Stimulated activated naive CD4-positive, alpha-beta T cell (primary cell): ENCODE results near the gene ARID3B.
"Not testable (repeated sequence)": the region's sequence is repeated elsewhere in the genome, so short reads cannot be mapped to it uniquely, and the experiment has no call there.

Experiments
- DNase-seq, 6 experiments: peaks; one replicate each; lab custom pipeline; 2025; lab: John Stamatoyannopoulos, UW

The ARID3B gene

DNA sequence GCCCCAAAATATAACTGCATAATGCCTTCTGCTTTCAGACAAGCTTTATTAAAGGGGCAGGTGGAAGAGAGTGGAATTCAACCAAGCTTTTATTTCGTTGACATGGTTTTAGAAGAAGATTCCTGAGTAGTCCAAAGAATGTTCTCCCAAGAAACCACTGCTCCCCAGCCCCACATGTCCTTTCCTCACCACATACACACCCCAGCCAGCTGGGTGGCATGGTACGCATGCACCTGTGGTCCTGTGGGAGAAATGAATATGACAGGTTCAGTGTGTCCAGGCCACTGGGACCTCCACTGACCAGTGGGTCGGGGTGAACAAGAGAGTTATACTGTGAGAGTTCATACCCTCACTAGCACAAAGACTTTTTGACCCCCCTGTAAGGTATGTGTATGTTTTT lies 30.2 kb downstream of the ARID3B start:
- no peak for DNase-seq

DNA sequence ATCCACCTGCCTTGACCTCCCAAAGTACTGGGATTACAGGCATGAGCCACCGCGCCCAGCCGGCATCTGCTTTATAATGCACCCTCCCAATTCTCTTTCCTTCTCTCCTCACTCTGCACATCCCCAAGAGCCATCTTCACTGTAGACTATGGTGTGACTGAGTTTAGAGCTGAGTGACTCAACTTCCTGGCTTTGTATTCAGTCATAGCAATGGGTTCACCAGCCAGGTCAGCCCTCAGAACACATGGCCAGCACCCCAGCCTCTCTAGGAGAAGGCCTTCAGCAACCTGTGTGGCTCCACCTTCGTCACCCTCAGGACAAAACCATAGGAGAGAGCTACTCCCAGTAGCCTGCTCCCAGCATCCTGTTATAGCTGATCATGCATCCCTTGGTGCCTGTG lies 33.0 kb downstream of the ARID3B start:
- no peak for DNase-seq

DNA sequence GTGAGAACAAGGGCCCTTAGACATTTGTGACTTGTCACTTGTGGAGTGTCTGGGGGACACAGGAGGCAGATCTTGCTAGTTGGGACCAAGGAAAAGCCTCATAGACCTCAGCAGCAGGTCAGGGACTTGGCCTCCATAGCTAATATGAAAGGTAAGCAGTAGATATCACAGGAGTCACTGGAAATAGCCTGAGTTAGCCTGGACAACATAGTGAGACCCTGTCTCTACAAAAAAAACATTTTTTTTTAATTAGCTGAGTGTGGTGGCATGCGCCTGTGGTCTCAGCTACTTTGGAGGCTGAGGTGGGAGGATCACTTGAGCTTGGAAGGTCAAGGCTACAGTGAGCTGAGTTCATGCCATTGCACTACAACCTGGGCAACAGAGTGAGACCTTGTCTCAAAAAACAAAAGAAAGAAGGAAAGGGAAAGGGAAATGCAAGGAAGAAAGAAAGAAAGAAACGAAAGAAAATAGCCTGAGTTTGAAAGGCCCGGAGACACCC lies 37.5 kb downstream of the ARID3B start:
- no peak for DNase-seq

GRCh38 chr15:74579001-74579400 lies 38.0 kb downstream of the ARID3B start:
- no peak for DNase-seq

GRCh38 chr15:74580538-74581350 lies 39.7 kb downstream of the ARID3B start:
- no peak for DNase-seq

GRCh38 chr15:74584204-74584603 lies 43.2 kb downstream of the ARID3B start:
- DNase-seq = no peak

DNA sequence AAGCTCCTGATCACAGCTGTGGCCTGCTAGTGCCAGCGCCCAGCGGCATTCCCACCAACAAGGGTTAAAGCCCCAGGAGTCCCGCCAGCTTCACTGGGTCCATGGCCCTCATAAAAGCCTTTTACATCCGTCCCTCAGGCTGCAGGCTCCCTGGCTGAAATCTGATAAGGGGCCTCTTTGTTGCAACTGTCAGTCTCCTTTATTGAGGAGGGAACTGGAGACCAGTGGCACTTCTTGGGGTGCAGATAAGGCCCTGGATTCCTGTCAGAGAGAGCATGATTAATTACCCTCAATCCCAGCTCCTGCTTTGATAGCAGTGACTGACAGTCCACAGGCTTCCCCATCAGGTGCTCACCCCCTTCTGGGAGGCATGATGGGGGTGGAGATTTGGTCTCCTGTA lies 43.8 kb downstream of the ARID3B start:
- no peak for DNase-seq

GRCh38 chr15:74585191-74585590 lies 44.2 kb downstream of the ARID3B start:
- no peak for DNase-seq

DNA sequence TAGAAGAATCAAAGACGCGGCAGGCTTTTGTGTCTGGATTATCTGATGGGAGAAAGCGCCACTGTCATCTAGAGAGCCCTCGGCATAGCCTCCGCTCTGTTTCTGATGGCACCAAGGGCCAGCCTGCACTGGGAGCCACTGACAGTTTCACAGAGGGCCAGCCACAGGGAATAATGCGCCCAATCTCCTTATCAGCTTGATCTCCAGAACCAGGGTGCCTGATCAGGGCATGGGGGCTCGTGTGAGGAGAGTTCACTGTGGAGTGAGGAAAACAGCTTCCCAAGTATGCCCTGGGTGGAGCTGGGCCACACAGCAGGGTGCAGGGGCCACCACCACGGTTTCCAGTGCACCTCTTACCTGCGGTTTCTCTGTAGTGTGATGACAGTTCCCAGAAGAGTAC lies 44.8 kb downstream of the ARID3B start:
- DNase-seq = no peak

DNA sequence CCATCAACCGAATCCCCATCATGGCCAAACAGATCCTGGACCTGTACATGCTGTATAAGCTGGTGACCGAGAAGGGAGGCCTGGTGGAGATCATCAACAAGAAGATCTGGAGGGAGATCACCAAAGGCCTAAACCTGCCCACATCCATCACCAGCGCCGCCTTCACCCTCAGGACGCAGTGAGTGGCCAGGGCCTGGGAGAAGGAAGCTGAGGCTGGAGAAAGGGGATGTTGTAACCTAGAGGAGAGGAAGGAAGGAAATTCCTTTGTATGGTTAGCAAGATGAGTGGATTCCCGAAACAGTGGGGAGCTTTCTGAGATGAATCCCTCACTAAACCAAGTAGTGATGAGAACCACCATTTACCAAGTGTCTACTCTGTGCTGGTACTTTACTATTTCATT lies 48.8 kb downstream of the ARID3B start:
- DNase-seq = no peak

DNA sequence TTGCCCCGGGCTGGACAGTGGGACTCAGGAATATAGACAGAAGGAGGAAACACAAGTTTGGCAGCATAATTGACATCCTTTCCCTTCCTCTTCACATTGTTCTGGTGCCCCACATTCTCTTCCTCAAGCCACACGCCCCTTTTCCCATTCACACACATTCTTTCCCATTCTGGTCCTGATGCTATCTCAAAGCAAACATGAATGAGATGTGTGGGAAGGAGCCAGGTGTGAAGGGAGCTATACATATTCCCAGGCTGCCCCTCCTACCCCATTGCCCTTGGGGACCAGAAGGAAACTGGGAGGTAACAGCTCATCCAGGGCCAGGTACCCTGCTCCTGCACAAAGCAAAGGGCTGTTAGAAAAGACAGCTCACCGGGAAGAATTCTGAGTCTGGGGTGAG lies 51.2 kb downstream of the ARID3B start:
- no peak for DNase-seq

DNA sequence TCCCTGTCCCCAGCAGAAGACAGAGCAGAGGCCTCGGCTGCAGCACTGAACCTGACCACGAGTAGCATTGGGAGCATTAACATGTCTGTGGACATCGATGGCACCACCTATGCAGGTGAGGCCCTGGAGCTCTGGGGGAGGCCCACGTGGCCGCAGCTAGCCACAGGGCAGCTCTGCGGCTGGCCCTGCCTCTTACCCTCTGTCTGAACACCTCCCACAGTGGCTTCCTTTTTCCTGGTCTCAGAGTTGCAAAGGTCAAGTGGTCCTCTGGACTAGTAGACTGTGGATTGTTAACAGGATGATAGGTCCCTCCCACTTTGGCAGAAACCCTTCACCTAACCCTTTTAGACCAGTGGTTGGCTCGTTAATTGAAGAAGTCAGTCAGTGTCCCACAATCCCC lies 52.1 kb downstream of the ARID3B start:
- DNase-seq = no peak

DNA sequence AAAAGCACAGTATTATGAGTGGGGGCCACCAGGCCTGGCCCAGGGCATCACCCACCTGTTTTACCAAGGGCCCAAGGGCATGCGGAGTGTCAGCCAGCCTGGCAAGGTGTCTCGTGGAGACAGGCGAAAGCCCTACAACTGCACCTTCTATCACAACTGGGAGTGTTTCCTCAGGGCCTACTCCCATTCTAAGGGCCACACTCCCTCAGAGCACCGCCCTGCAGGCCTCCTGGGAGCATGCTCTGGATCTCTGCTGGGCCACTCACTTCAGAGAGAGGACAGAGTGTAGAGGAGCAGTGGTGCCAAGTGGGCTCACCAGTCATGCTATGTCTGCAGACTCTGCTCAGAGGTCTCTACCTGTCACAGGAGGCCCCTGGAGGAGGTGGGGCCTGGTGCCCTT lies 53.4 kb downstream of the ARID3B start:
- no peak for DNase-seq

GRCh38 chr15:74595271-74595670 lies 54.3 kb downstream of the ARID3B start:
- no peak for DNase-seq

DNA sequence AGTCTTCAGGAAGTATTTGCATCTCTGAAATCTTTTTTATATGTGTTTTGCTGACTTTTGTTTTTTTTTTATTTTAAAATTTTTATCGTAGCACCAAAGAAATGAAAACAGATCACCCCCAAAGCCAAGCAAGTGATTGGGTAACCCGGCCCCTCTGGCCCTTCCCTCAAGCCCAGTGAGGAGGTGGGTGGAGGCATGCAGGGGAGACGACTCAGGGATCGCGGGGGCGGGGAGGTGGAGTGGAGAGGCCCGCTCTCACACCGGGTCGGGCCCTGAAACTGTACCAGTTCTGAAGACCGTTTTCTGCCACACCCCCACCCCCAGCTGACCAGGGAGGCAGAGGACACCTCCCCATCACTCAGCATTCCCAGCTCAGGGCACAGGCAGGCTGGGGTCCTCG lies 55.7 kb downstream of the ARID3B start:
- DNase-seq = not testable (repeated sequence)

DNA sequence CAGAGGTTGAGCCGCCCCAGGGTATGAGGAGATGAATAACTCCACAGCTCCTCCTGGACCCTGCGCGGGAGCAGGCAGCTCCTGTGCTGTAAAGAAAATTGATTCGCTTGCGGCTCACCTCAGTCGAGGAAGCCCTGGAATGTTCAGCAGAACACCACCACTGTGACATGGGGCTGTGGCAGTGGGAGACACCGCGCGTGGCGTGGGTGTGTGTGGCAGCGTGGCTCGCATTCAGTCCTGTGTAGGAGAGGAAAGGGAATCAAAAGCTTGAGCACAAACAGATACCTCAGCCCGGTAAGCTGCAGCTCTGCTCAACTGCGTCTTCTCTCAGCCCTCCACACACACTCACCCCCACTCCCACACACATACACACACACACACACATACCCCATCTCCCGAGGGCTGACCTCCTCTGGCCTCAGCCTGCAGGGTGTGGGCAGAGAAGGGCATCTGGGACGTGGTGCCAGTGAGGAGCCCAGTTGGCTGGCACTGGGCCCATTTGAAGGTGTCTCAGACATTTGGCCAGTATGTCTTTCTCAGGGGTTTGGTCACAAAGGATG lies 56.2 kb downstream of the ARID3B start:
- not testable (repeated sequence) for DNase-seq

DNA sequence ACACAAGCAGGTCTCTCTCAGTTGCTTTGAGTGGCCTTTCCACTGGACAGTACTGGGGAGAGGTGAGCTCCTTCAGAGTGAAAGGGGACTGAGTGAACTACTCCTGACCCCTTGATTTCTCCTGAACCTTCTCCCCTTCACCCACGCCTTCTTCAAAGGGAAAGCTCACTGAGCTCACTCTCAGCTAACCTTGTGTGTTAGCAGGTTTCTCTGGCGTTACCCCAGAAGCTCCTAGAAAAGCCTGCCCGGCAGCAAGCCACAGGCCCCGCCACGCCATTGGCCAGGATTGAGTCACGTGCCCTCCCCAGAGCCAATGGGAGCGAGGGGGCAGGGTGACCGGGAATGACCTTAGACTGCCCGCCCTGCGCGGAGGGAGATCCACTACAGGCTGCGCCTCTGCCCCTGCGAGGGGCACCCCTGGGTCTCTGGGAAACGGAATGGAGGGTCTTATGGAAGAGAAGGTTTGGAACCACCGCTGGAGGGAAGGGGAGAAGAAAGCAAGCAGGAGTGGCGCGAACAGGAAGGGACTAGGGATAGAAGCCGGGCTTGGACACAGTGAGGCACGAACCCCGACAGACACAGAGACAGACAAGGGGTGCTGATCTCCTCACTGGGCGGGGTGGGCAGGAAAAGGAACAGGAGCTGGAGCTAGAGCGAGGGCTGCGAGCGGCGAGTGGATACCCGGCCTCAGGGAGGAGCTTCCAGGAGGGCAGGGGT lies 57.3 kb downstream of the ARID3B start:
- DNase-seq = peak; percentile 56 to 87 (median 76)

GRCh38 chr15:74599156-74599555 lies 58.1 kb downstream of the ARID3B start:
- no peak for DNase-seq

DNA sequence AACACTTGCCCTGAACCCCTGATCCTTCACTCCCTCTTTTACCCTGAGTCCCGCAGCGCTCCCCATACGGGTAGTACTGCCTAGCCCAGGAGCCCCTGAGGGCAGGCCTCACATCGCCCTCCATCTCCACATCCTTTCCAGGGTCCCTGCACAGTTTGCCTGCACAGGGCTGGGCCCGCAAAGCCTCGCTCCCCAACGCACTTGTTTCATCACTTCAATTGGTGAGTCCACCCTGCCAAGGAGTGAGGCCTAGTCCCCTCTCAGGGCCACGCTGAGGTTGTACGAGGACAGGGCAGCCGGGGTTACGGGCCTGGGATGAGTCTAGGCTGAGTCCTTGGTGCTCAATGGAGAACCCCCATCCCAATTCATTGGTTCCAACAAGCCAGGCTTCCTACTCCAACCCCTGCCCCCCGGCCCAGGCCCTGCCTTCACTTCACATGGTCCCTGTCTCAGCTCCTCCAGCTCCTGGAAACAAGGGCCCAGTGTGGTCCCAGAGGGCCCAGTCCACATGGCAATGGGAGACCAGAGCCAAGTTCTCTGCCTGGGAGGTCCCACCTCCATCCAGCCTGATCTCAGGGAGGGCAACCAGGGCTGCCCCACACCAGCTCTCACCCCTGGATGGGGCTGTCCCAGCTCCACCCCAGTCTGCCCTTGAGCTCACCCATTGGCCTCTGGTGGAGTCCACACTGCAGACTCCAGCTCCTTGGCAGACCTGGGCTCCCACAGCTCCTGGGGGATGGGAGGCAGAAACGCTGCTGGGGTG lies 62.2 kb downstream of the ARID3B start:
- no peak for DNase-seq

DNA sequence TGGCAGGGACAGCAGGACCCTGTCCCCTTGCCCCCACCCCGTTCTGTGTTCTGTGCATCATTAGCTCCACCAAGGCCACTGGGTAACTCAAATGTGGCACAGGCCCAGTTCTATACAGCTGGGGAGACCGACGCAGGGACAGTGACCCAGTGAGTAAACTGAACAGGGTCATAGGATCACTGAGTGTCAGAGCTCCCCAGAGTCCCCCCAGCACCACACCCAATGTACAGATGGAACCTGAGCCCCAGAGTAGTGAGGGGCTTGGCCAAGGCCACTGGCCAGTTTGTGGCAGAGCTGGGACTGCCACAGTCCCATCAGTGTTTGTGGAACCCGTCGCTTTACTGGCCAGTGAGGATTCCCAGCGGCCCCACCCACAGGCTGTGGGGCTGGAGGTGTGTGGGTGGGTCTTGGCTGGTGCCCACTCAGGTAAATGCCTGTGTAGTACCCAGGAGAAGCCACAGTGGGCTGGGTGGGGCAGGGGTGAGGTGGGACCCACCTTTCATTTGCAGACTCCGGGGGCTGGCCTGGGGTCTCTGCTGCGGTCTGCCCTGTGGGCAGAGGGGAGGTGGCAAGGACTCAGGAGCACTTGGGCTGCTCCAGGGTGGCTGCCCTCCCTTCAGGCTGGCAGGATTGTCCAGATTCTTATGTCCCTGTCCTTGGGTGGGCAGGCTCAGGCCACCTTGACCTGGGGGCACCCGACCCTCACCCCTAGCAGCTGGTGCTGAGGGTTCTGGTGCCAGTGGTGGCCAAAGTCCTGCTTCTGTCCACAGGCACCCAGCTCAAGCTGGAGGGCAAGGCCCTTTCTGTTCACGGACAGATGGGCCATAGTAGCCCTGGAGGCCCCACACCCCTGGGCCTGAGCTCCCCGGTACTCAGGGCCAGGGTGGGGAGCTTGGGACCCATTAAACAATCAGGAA lies 63.0 kb downstream of the ARID3B start:
- no peak for DNase-seq
